ENCODE data around the gene HDGF.

The HDGF gene

GRCh38 chr1:156772728-156773497 is 21.4 kb upstream of the HDGF start:
- Histone ChIP-seq H3K36me3 (ENCODE audit: control insufficient read depth, insufficient read depth, low read length) (peaks cover 4% of the 10 kb centered on the region), H3K4me2 (ENCODE audit: low read length) (no peak overlapping the region), H3K27ac (ENCODE audit: low read depth, low read length) (no peak overlapping the region), H3K4me1 (ENCODE audit: control insufficient read depth, low read depth, low read length) (peaks cover 11% of the 10 kb centered on the region), H3K4me3 (ENCODE audit: low read length) (no peak overlapping the region), H2BK120ac (ENCODE audit: low read depth, low read length) (no peak overlapping the region), H3K4ac (ENCODE audit: low read depth, low read length) (no peak overlapping the region), H4K5ac (ENCODE audit: low read length) (no peak overlapping the region), H3K23ac (ENCODE audit: low read length) (no peak overlapping the region), H2BK5ac (ENCODE audit: low read length) (no peak overlapping the region), H3K9ac (ENCODE audit: low read length) (no peak overlapping the region), H3K79me2 (ENCODE audit: control insufficient read depth, insufficient read depth, low read length) (peaks cover 77% of the 10 kb centered on the region), H3K18ac (ENCODE audit: low read length) (no peak overlapping the region), H4K8ac (ENCODE audit: low read depth, low read length) (no peak overlapping the region), H3K79me1 (ENCODE audit: low read length) (peaks cover 20% of the 10 kb centered on the region), H2BK15ac (replicated peaks; ENCODE audit: low read depth) (no peak overlapping the region), H3K27me3 (ENCODE audit: insufficient read depth, low read length, poor library complexity) (no peaks in the 10 kb centered on the region), H3K56ac (ENCODE audit: low read length) (no peak overlapping the region), H2AK5ac (ENCODE audit: low read length) (no peak overlapping the region)
- no CpG with 5 or more reads among the region's 9 CpGs for WGBS (ENCODE audit: extremely low coverage, insufficient coverage, low lambda C conversion rate)
- DNase-seq, result peak; percentile 57

GRCh38 chr1:156772222-156772621 is 20.7 kb upstream of the HDGF start:
- Histone ChIP-seq H3K4me1 (ENCODE audit: control insufficient read depth, low read depth, low read length) (peaks cover 11% of the 10 kb centered on the region), H3K27ac (ENCODE audit: low read depth, low read length) (no peak overlapping the region), H3K36me3 (ENCODE audit: control insufficient read depth, insufficient read depth, low read length) (peaks cover 4% of the 10 kb centered on the region), H4K8ac (ENCODE audit: low read depth, low read length) (no peak overlapping the region), H2BK15ac (replicated peaks; ENCODE audit: low read depth) (no peak overlapping the region), H3K9ac (ENCODE audit: low read length) (no peak overlapping the region), H3K4me3 (ENCODE audit: low read length) (no peak overlapping the region), H2BK5ac (ENCODE audit: low read length) (no peak overlapping the region), H3K79me1 (ENCODE audit: low read length) (peaks cover 20% of the 10 kb centered on the region), H3K56ac (ENCODE audit: low read length) (no peak overlapping the region), H4K5ac (ENCODE audit: low read length) (no peak overlapping the region), H2AK5ac (ENCODE audit: low read length) (no peak overlapping the region), H3K4ac (ENCODE audit: low read depth, low read length) (no peak overlapping the region), H3K79me2 (ENCODE audit: control insufficient read depth, insufficient read depth, low read length) (peaks cover 78% of the 10 kb centered on the region), H3K18ac (ENCODE audit: low read length) (no peak overlapping the region), H2BK120ac (ENCODE audit: low read depth, low read length) (no peak overlapping the region), H3K4me2 (ENCODE audit: low read length) (no peak overlapping the region), H3K27me3 (ENCODE audit: insufficient read depth, low read length, poor library complexity) (no peaks in the 10 kb centered on the region), H3K23ac (ENCODE audit: low read length) (no peak overlapping the region)
- no peak for DNase-seq
- no CpG with 5 or more reads among the region's 3 CpGs for WGBS (ENCODE audit: extremely low coverage, insufficient coverage, low lambda C conversion rate)

GRCh38 chr1:156768610-156769295 is 17.3 kb upstream of the HDGF start:
- no peaks in the 10 kb centered on the region for H3K27me3 ChIP-seq (ENCODE audit: insufficient read depth, low read length, poor library complexity)
- H3K27ac ChIP-seq (ENCODE audit: low read depth, low read length), result peak overlapping the region; percentile 68
- peak overlapping the region; percentile 45 for H3K4me3 ChIP-seq (ENCODE audit: low read length)
- peak overlapping the region; percentile 86 for H2BK5ac ChIP-seq (ENCODE audit: low read length)
- peaks cover 16% of the 10 kb centered on the region for H3K79me1 ChIP-seq (ENCODE audit: low read length)
- H3K79me2 ChIP-seq (ENCODE audit: control insufficient read depth, insufficient read depth, low read length), result peaks cover 56% of the 10 kb centered on the region
- no CpG with 5 or more reads among the region's 8 CpGs for WGBS (ENCODE audit: extremely low coverage, insufficient coverage, low lambda C conversion rate)
- H3K4me1 ChIP-seq (ENCODE audit: control insufficient read depth, low read depth, low read length), result peaks cover 13% of the 10 kb centered on the region
- H3K56ac ChIP-seq (ENCODE audit: low read length), result peak overlapping the region; percentile 86
- DNase-seq, result peak; percentile 71
- H3K23ac ChIP-seq (ENCODE audit: low read length), result no peak overlapping the region
- H3K4ac ChIP-seq (ENCODE audit: low read depth, low read length), result no peak overlapping the region
- H4K8ac ChIP-seq (ENCODE audit: low read depth, low read length), result no peak overlapping the region
- peaks cover 4% of the 10 kb centered on the region for H3K36me3 ChIP-seq (ENCODE audit: control insufficient read depth, insufficient read depth, low read length)
- peak overlapping the region; percentile 73 for H3K9ac ChIP-seq (ENCODE audit: low read length)
- H2BK15ac ChIP-seq (replicated peaks; ENCODE audit: low read depth), result no peak overlapping the region
- peak overlapping the region; percentile 87 for H2AK5ac ChIP-seq (ENCODE audit: low read length)
- H2BK120ac ChIP-seq (ENCODE audit: low read depth, low read length), result no peak overlapping the region
- peak overlapping the region; percentile 98 for H3K4me2 ChIP-seq (ENCODE audit: low read length)
- no peak overlapping the region for H4K5ac ChIP-seq (ENCODE audit: low read length)
- no peak overlapping the region for H3K18ac ChIP-seq (ENCODE audit: low read length)

- Histone ChIP-seq H4K8ac (ENCODE audit: low read depth, low read length) (peak overlapping the region; percentile 88), H2BK5ac (ENCODE audit: low read length) (peak overlapping the region; percentile 40), H3K79me2 (ENCODE audit: control insufficient read depth, insufficient read depth, low read length) (peaks cover 48% of the 10 kb centered on the region), H3K79me1 (ENCODE audit: low read length) (peaks cover 14% of the 10 kb centered on the region), H2BK120ac (ENCODE audit: low read depth, low read length) (peak overlapping the region; percentile 73), H3K4me1 (ENCODE audit: control insufficient read depth, low read depth, low read length) (peaks cover 13% of the 10 kb centered on the region), H3K4ac (ENCODE audit: low read depth, low read length) (peak overlapping the region; percentile 85), H3K23ac (ENCODE audit: low read length) (peak overlapping the region; percentile 68), H3K18ac (ENCODE audit: low read length) (peak overlapping the region; percentile 91), H2AK5ac (ENCODE audit: low read length) (peak overlapping the region; percentile 56), H3K4me2 (ENCODE audit: low read length) (peak overlapping the region; percentile 98), H3K36me3 (ENCODE audit: control insufficient read depth, insufficient read depth, low read length) (peaks cover 2% of the 10 kb centered on the region), H3K56ac (ENCODE audit: low read length) (peak overlapping the region; percentile 86), H4K5ac (ENCODE audit: low read length) (no peak overlapping the region), H3K27ac (ENCODE audit: low read depth, low read length) (peak overlapping the region; percentile 78), H3K27me3 (ENCODE audit: insufficient read depth, low read length, poor library complexity) (no peaks in the 10 kb centered on the region), H3K9ac (ENCODE audit: low read length) (peak overlapping the region; percentile 73), H2BK15ac (replicated peaks; ENCODE audit: low read depth) (no peak overlapping the region), H3K4me3 (ENCODE audit: low read length) (peak overlapping the region; percentile 45)
- whole genome bisulfite sequencing (ENCODE audit: extremely low coverage, insufficient coverage, low lambda C conversion rate), result no CpG with 5 or more reads among the region's 31 CpGs
- DNase-seq, result peak; percentile 58
These were observed 16.6 kb upstream of the HDGF start for GRCh38 chr1:156767879-156768604.

DNA sequence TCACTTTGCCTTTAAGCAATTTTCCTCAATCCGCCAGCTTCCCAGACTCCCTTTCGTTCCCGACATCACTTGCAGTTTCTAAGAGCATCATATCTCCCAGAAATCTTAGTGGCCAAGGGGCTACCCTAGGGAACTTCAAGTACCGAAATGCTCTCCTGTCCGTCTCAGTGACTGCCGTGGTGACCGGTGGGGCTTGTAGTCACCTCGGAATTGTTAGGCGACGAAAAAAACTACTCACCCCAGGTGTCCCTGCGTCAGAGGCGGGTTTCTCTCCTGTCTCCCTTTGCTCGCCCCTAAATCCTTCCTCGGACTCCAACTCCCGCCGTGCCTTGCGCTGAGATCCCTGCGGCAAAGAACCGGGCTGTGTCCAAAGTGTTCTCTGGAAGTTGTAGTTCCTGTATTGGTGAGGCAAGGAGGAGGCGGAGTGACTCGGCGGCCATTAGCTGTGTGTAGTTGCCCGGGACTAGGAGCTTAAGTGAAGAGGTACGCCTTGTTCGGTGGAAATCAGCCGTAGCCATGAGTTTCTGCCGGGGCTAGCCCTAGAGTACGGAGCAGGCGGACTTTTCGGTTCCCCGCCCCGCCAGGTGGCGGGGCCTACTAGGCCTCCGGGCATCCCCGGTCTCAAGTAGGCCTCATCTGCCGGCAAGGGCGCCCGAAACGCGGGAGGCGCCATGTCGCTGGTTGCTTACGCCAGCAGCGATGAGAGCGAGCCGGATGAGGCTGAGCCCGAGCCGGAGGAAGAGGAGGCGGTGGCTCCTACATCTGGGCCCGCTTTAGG is 15.8 kb upstream of the HDGF start, which contains the start of gene PRCC:
PRCC (plus strand) TSS at position 435 of the 778 bp plus-strand sequence; CDS start at position 672, 237 bp downstream.
- H3K56ac ChIP-seq (ENCODE audit: low read length), result peak within 1 kb of the TSS; percentile 97
- peak within 1 kb of the TSS; percentile 97 for H4K5ac ChIP-seq (ENCODE audit: low read length)
- peaks cover 13% of the 10 kb centered on the region for H3K4me1 ChIP-seq (ENCODE audit: control insufficient read depth, low read depth, low read length)
- peak within 1 kb of the TSS; percentile 98 for H3K4me2 ChIP-seq (ENCODE audit: low read length)
- H3K23ac ChIP-seq (ENCODE audit: low read length), result peak within 1 kb of the TSS; percentile 68
- H3K9ac ChIP-seq (ENCODE audit: low read length), result peak within 1 kb of the TSS; percentile 80
- peak; percentile 100 for DNase-seq
- WGBS (ENCODE audit: extremely low coverage, insufficient coverage, low lambda C conversion rate), result no CpG with 5 or more reads among the region's 50 CpGs
- no peaks in the 10 kb centered on the region for H3K27me3 ChIP-seq (ENCODE audit: insufficient read depth, low read length, poor library complexity)
- H3K36me3 ChIP-seq (ENCODE audit: control insufficient read depth, insufficient read depth, low read length), result peaks cover 2% of the 10 kb centered on the region
- peak within 1 kb of the TSS; percentile 86 for H2BK5ac ChIP-seq (ENCODE audit: low read length)
- H2BK120ac ChIP-seq (ENCODE audit: low read depth, low read length), result peak within 1 kb of the TSS; percentile 73
- H3K4ac ChIP-seq (ENCODE audit: low read depth, low read length), result peak within 1 kb of the TSS; percentile 85
- peaks cover 42% of the 10 kb centered on the region for H3K79me2 ChIP-seq (ENCODE audit: control insufficient read depth, insufficient read depth, low read length)
- peak within 1 kb of the TSS; percentile 88 for H4K8ac ChIP-seq (ENCODE audit: low read depth, low read length)
- H3K18ac ChIP-seq (ENCODE audit: low read length), result peak within 1 kb of the TSS; percentile 91
- no peak within 1 kb of the TSS for H2BK15ac ChIP-seq (replicated peaks; ENCODE audit: low read depth)
- H3K4me3 ChIP-seq (ENCODE audit: low read length), result peak within 1 kb of the TSS; percentile 45
- peak within 1 kb of the TSS; percentile 78 for H3K27ac ChIP-seq (ENCODE audit: low read depth, low read length)
- H3K79me1 ChIP-seq (ENCODE audit: low read length), result peaks cover 14% of the 10 kb centered on the region
- peak within 1 kb of the TSS; percentile 85 for H2AK5ac ChIP-seq (ENCODE audit: low read length)

All from mesendoderm (in vitro differentiated cells).